K562 (cell line): ENCODE data around the gene ATP5F1D. TPM values are rescaled to one million over a fixed set of nuclear protein-coding genes. Genes with fewer than 3 reads are reported as not detected.
A peak's percentile ranks its signal among the peaks of the same experiment; 100 is the strongest.

Experiments
- ATAC-seq: fragments of 200-7000 bp; cut with Tn5 transposase; 3 replicates; pipeline ENCODE4 v1.9.1; 2020; ENCODE audit warnings: moderate library complexity
- BruUV-seq: library from RNA; stranded (reverse); fragments of 400-500 nt; replicated peaks from 2 replicates; lab custom pipeline; 2021; lab: Mats Ljungman, UMichigan
- CTCF ChIA-PET: fragments of 300-600 bp; formaldehyde crosslinking; extraction: SDS; loops from one replicate; lab custom pipeline; 2021; ENCODE audit warnings: low intra/inter-chr PET ratio; lab: Yijun Ruan, JAX
- POLR2A ChIA-PET: fragments of 300-600, 350-650 bp; sonication (Branson Sonifier 250); formaldehyde crosslinking; extraction: SDS; loops from one replicate; lab custom pipeline; 2021; ENCODE audit warnings: antibody characterized with exemption, inconsistent platforms; lab: Yijun Ruan, JAX
- DNase-seq, 4 experiments: peaks; one replicate each; pipeline versions ENCODE4 v3.0.0 to v3.0.0-alpha.2; 2011 to 2018; ENCODE audit warnings: low spot score in 3 of 4, mixed read lengths in 3 of 4; ENCODE audit errors: extremely low read depth in 1 of 4
- FAIRE-seq: peaks from 2 replicates; lab custom pipeline; 2011; peaks lifted over from hg19 to GRCh38; lab: Jason Lieb, UNC
- H2AFZ ChIP-seq: 2 replicates; pipeline ENCODE4 v1.6.0; 2011; ENCODE audit warnings: low read depth, low read length, control low read depth, inconsistent platforms
- H3K27ac ChIP-seq: fragments of 200-600 bp; 3 replicates; pipeline ENCODE4 v1.8.0; 2011; ENCODE audit warnings: low read depth, mild to moderate bottlenecking, control low read depth, inconsistent platforms, low read length, moderate library complexity, mixed read lengths; ENCODE audit errors: extremely low read depth
- H3K27me3 ChIP-seq, 2 experiments: fragments of 300-600 bp in 1 of 2; 2 replicates in 1 of 2; 3 replicates in 1 of 2; pipeline versions ENCODE4 v1.6.0 to v1.8.0; 2011; ENCODE audit warnings: inconsistent platforms in 2 of 2, low read length in 2 of 2, mild to moderate bottlenecking in 1 of 2, mixed read lengths in 1 of 2, moderate library complexity in 1 of 2; ENCODE audit not compliant: control insufficient read depth in 2 of 2, insufficient read depth in 2 of 2
- H3K36me3 ChIP-seq: fragments of 300-600 bp; 3 replicates; pipeline ENCODE4 v1.8.0; 2011; ENCODE audit warnings: mild to moderate bottlenecking, low read length, inconsistent platforms; ENCODE audit not compliant: control insufficient read depth, insufficient read depth
- H3K4me1 ChIP-seq, 2 experiments: fragments of 200-600 bp in 1 of 2; replicated peaks in 1 of 2; 2 replicates in 1 of 2; 3 replicates in 1 of 2; pipeline versions ENCODE4 v1.5.1 to v1.8.0; 2011; ENCODE audit warnings: inconsistent platforms in 2 of 2, low read length in 2 of 2, mild to moderate bottlenecking in 1 of 2, mixed read lengths in 1 of 2, moderate library complexity in 1 of 2; ENCODE audit not compliant: control insufficient read depth in 2 of 2, insufficient read depth in 2 of 2
- H3K4me2 ChIP-seq: 2 replicates; pipeline ENCODE4 v1.6.1; 2011; ENCODE audit warnings: low read length, control low read depth, inconsistent platforms, mixed read lengths; ENCODE audit not compliant: insufficient read depth
- H3K4me3 ChIP-seq: fragments of 200-600 bp; sonication (generic), shearing (Covaris generic); 2 replicates; pipeline ENCODE4 v1.5.1; 2016; ENCODE audit warnings: control low read depth, inconsistent platforms
- H3K79me2 ChIP-seq: fragments of 200-600 bp; 3 replicates; pipeline ENCODE4 v1.8.0; 2011; ENCODE audit warnings: low read length, inconsistent platforms; ENCODE audit not compliant: control insufficient read depth, insufficient read depth
- H3K9ac ChIP-seq, 2 experiments: 2 replicates each; pipeline versions ENCODE4 v1.6.0 to v1.6.1; 2011; ENCODE audit warnings: low read depth in 2 of 2, low read length in 2 of 2, control low read depth in 1 of 2, inconsistent platforms in 1 of 2, mild to moderate bottlenecking in 1 of 2, mixed read lengths in 1 of 2; ENCODE audit not compliant: insufficient read depth in 1 of 2
- H3K9me1 ChIP-seq: one replicate; pipeline ENCODE4 v1.6.0; 2011; ENCODE audit warnings: inconsistent platforms, mild to moderate bottlenecking, low read length, moderate library complexity; ENCODE audit not compliant: control insufficient read depth, insufficient read depth
- H3K9me3 ChIP-seq: replicated peaks from 2 replicates; pipeline ENCODE4 v1.5.1; 2011; ENCODE audit warnings: low read depth, low read length, inconsistent platforms; ENCODE audit not compliant: control insufficient read depth, insufficient read depth
- H4K20me1 ChIP-seq: replicated peaks from 2 replicates; pipeline ENCODE4 v1.6.1; 2011; ENCODE audit warnings: low read length, inconsistent platforms, mixed read lengths; ENCODE audit not compliant: control insufficient read depth, insufficient read depth
- TFAM ChIP-seq: fragments of 250-450 bp; sonication (Bioruptor Pico); conservative IDR thresholded peaks from 2 replicates; pipeline ENCODE4 v1.5.0; 2021; ENCODE audit warnings: mild to moderate bottlenecking, moderate library complexity
- THRAP3 ChIP-seq: fragments of 450-650 bp; IDR thresholded peaks from 2 replicates; pipeline ENCODE4 v1.6.1; 2016; ENCODE audit warnings: mild to moderate bottlenecking, inconsistent platforms, borderline replicate concordance
- YY1 ChIP-seq, 3 experiments: IDR thresholded peaks; 2 replicates each; pipeline ENCODE4 v1.6.1; 2011; ENCODE audit warnings: low read length in 2 of 3, mild to moderate bottlenecking in 2 of 3, moderate library complexity in 2 of 3, borderline replicate concordance in 1 of 3, control low read depth in 1 of 3, low read depth in 1 of 3; ENCODE audit not compliant: insufficient read depth in 3 of 3, insufficient replicate concordance in 2 of 3, control insufficient read depth in 1 of 3, insufficient read length in 1 of 3; ENCODE audit errors: extremely low read depth in 1 of 3
- WGBS: fragments of 100-300 bp; shearing (Covaris generic); methylation state at CpG from one replicate; pipeline ENCODE4 v1.1.6; 2016; ENCODE audit warnings: low coverage, mixed read lengths; ENCODE audit not compliant: insufficient coverage; ENCODE audit errors: missing lambda C conversion rate; 5-methylcytosine and 5-hydroxymethylcytosine counted together
- in situ Hi-C: fragments of 300-500 bp; cut with MboI; formaldehyde crosslinking; loops from 4 replicates; pipeline ENCODE4 v1.15.0; 2018; ENCODE audit warnings: inconsistent platforms, mixed read lengths
- intact Hi-C: fragments of 100-400 bp; cut with micrococcal nuclease; formaldehyde crosslinking; loops from 2 replicates; pipeline ENCODE4 v1.14.2; 2022
- polyA plus RNA-seq, 8 experiments: library from polyadenylated mRNA; depleted of rRNA in 4 of 8; stranded (reverse) in 5 of 8; unstranded in 3 of 8; fragments of >200 nt; fragmentation: Nextera tagmentation in 2 of 8; fragmentation: Illumina TruSeq in 1 of 8; extraction: Ambion mirVana in 2 of 8; extraction: Trizol in 1 of 8; gene quantifications; 2 replicates each; pipeline versions ENCODE4 v1.2.1 to v1.2.3, GENCODE V29; 2011 to 2014; ENCODE audit warnings: inconsistent platforms in 1 of 8, missing spikeins in 1 of 8
- total RNA-seq, 7 experiments: library from RNA; depleted of rRNA in 6 of 7; stranded (reverse); fragments of >200 nt in 6 of 7; fragmentation: Illumina TruSeq in 2 of 7; extraction: Trizol in 2 of 7; gene quantifications; 2 replicates each; pipeline versions ENCODE4 v1.2.1 to v1.2.3, GENCODE V29; 2011 to 2021; ENCODE audit warnings: low replicate concordance in 1 of 7

ATP5F1D gene
- total and polyA plus RNA-seq, 9 of the 15 experiments (the other 6 are each of a cell fraction or from before 2014, with no cell fraction given) = 3.9 to 409 (median 36.8) TPM

- Histone ChIP-seq H2AFZ (no peak overlapping the region), H3K4me3 (peak overlapping the region; percentile 55; the same call in 1 of the 2 replicates), H3K27me3 (no peaks in the 10 kb centered on the region), H3K4me2 (peak overlapping the region; percentile 70; the same call in 1 of the 2 replicates), H3K36me3 (peaks cover 39% of the 10 kb centered on the region; the same call in 1 of the 3 replicates), H3K4me1 (peaks cover 18 to 98% of the 10 kb centered on the region in 2 experiments), H3K9me1 (no peaks in the 10 kb centered on the region), H4K20me1 (no peaks in the 10 kb centered on the region), H3K27ac (no peak overlapping the region), H3K79me2 (peaks cover 8% of the 10 kb centered on the region; the same call in 2 of the 3 replicates), H3K9ac (peak overlapping the region in 1 of 2 experiments; percentile 94; a peak in 2 of 4 replicates), H3K9me3 (no peaks in the 10 kb centered on the region)
- ChIA-PET CTCF (no interaction called here), POLR2A (no interaction called here)
- 37% methylated on average over 6 of the region's 42 CpGs for WGBS
- DNase-seq (peak in 2 of 4 experiments; percentile 72 to 74), FAIRE-seq (no peak), ATAC-seq (no peak)
- intact Hi-C loops = loop anchor here (2.0 kb wide), 1 partner anchor 16 kb away; no protein-coding TSS in a partner anchor
- in situ Hi-C loops = loop anchor here (25.0 kb wide), 1 partner anchor 474 kb away; the partner anchor contains the start of gene MISP
- BruUV-seq = no TSS peak
- TF ChIP-seq TFAM (no peak), YY1 (IDR thresholded peaks at IDR 0.05; ENCODE audit: borderline replicate concordance in 1 of 3, control insufficient read depth in 1 of 3, extremely low read depth in 1 of 3, insufficient read depth in 3 of 3, insufficient read length in 1 of 3, insufficient replicate concordance in 2 of 3, low read depth in 1 of 3, low read length in 2 of 3) (peak; percentile 10 to 45 (median 33)), THRAP3 (no peak)
Observed at GRCh38 chr19:1236576-1236975, 5.0 kb upstream of the ATP5F1D start.
